ENCODE measurements around the gene ADSS1.

ADSS1 gene

GRCh38 chr14:104700225-104700651 is 23.8 kb upstream of the ADSS1 start:
- no peak for DNase-seq (ENCODE audit: low read depth in 3 of 3)

GRCh38 chr14:104700747-104701217 is 23.2 kb upstream of the ADSS1 start:
- DNase-seq (ENCODE audit: low read depth in 3 of 3), result no peak

- DNase-seq (ENCODE audit: low read depth in 3 of 3), result no peak
These were observed 22.5 kb upstream of the ADSS1 start for GRCh38 chr14:104701383-104702076.

- DNase-seq (ENCODE audit: low read depth in 3 of 3), result no peak
These were observed 21.9 kb upstream of the ADSS1 start for GRCh38 chr14:104702106-104702505.

- DNase-seq (ENCODE audit: low read depth in 3 of 3), result no peak
These were observed 21.4 kb upstream of the ADSS1 start for GRCh38 chr14:104702673-104703072.

- no peak for DNase-seq (ENCODE audit: low read depth in 3 of 3)
These were observed 20.8 kb upstream of the ADSS1 start for GRCh38 chr14:104703269-104703668.

- DNase-seq (ENCODE audit: low read depth in 3 of 3), result no peak
These were observed 19.8 kb upstream of the ADSS1 start for GRCh38 chr14:104704252-104704651.

- DNase-seq (ENCODE audit: low read depth in 3 of 3), result no peak
These were observed 18.5 kb upstream of the ADSS1 start for GRCh38 chr14:104705340-104706047.

GRCh38 chr14:104706733-104707607 is 17.1 kb upstream of the ADSS1 start:
- DNase-seq (ENCODE audit: low read depth in 3 of 3), result no peak

GRCh38 chr14:104707608-104708595 is 16.1 kb upstream of the ADSS1 start:
- no peak for DNase-seq (ENCODE audit: low read depth in 3 of 3)

- DNase-seq (ENCODE audit: low read depth in 3 of 3), result peak; percentile 25 to 58 (median 56)
These were observed 15.3 kb upstream of the ADSS1 start for GRCh38 chr14:104708606-104709268.

GRCh38 chr14:104709387-104710039 is 14.5 kb upstream of the ADSS1 start:
- no peak for DNase-seq (ENCODE audit: low read depth in 3 of 3)

GRCh38 chr14:104710071-104710735 is 13.8 kb upstream of the ADSS1 start:
- DNase-seq (ENCODE audit: low read depth in 3 of 3), result no peak

- DNase-seq (ENCODE audit: low read depth in 3 of 3), result no peak
These were observed 10.9 kb upstream of the ADSS1 start for GRCh38 chr14:104712881-104713734.

GRCh38 chr14:104714066-104714465 is 10.0 kb upstream of the ADSS1 start:
- DNase-seq (ENCODE audit: low read depth in 3 of 3), result no peak

GRCh38 chr14:104714681-104715080 is 9.3 kb upstream of the ADSS1 start:
- DNase-seq (ENCODE audit: low read depth in 3 of 3), result no peak

GRCh38 chr14:104715416-104715815 is 8.6 kb upstream of the ADSS1 start:
- no peak for DNase-seq (ENCODE audit: low read depth in 3 of 3)

GRCh38 chr14:104715871-104716270 is 8.2 kb upstream of the ADSS1 start:
- no peak for DNase-seq (ENCODE audit: low read depth in 3 of 3)

All from stimulated activated CD4-positive, alpha-beta T cell treated with anti-CD3 and anti-CD28 coated beads, TNF-alpha, amount 100 ng/mL, for 48 hours (primary cell).